ENCODE results near the gene CHCHD3.
"Not testable (repeated sequence)": the region's sequence is repeated elsewhere in the genome, so short reads cannot be mapped to it uniquely, and the experiment has no call there.

The CHCHD3 gene

GRCh38 chr7:133003052-133003910 lies 78.6 kb downstream of the CHCHD3 start:
- no peak for DNase-seq (ENCODE audit: low read depth)

GRCh38 chr7:133001727-133002126 lies 80.2 kb downstream of the CHCHD3 start:
- no peak for DNase-seq (ENCODE audit: low read depth)

DNA sequence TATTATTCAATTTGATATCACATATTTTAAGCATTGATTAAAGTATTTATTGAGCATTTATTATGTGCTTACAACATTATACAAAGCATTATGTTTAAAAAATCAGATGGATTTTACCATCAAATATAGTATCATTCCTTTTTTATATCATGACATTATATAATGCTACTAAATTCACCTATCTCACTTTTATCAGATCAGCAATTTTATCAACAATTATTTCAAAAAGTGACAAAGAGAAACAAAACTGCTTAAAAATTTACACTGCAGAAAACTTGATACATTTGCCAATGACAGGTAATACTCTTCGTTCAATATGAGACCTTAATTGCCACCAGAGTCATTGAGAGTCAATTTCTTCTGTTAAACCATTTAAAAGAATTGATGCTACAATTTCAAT lies 82.0 kb downstream of the CHCHD3 start:
- no peak for DNase-seq (ENCODE audit: low read depth)

DNA sequence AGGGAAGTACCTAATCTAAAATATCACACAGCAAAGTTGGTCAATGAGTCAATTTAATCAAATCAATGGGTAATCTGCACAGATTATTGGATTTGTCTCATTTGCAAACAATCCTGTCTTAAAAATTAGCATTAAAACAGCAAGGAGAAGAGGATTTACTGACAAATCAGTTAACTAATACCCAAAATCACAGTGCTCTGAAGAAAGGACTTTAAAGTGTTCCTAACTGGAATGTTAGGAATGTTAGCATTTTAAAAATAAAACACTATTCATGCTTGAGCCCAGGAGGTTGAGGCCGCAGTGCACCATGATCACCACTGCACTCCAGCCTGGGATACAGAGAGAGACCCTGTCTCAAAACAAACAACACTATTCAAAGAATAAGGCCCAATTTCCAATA lies 83.1 kb downstream of the CHCHD3 start:
- no peak for DNase-seq (ENCODE audit: low read depth)

DNA sequence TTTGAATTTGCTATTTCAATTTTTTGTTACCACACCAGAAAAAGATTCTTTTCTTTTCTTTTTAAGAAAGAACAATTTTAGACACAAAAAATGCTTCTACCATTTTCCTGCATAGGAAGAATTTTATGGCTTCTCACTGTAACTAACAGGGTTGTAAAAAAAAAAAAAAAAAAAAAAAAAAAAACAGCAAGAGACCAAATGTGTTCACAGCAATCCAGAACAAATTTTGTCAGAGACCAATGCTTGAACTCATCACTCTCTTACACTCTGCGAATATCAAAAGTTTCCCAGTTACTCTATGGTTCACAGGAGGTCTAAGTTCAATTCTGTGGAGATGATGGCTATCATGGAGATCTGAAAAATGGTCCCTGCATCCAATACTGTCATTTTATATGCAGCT lies 84.4 kb downstream of the CHCHD3 start:
- no peak for DNase-seq (ENCODE audit: low read depth)

GRCh38 chr7:132996581-132997242 lies 85.2 kb downstream of the CHCHD3 start:
- no peak for DNase-seq (ENCODE audit: low read depth)

DNA sequence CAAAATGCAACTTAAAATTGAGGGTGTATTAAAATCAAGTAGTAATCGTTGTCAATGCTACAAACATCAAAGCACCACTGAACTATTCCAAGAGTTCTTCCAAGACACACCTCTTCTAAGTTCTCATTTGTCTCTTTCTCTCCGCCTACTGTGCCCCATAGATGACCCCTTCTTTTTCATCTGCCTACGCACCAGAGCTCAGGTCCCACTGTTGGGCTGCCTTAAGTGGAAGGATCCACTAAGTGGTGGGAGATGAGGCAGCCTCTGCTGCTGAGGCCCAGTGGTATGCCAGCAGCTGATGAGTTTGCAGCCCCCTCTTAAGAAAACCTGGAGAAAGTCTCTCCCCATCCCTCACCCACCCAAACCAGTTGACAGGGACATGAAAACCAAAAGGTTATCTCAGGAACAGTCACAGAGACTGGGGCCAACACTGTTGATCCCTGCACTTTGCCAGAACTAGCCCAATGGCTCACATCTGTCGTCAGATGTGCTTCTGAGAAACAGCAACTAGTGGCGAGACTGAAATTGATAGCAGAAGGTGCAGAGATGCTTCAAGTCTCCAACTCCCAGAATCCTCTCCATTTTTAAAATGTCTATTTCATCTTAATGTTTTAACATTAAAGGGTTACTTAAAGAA lies 88.4 kb downstream of the CHCHD3 start:
- no peak for DNase-seq (ENCODE audit: low read depth)

GRCh38 chr7:132991615-132992587 lies 90.0 kb downstream of the CHCHD3 start:
- DNase-seq (ENCODE audit: low read depth) = no peak

GRCh38 chr7:132988117-132988516 lies 93.8 kb downstream of the CHCHD3 start:
- DNase-seq (ENCODE audit: low read depth) = no peak

DNA sequence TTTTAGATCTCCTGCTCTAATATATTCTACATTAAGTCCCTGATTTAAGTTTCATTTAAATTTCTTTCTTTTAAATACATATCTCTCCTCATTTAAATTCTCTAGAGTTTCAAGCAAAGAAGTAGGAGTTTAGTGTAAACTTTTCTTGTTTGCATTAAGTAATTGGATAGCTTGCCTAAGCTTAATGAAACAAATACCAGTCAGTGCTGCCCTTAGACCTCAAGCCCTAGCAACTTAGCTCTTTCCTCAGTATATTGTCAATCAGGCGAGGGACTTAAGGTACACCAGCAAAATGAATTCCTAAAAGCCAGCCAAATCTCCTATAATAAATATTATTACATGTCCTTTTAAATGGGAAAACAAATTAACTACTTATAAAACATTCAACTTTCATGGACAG lies 101.5 kb downstream of the CHCHD3 start:
- no peak for DNase-seq (ENCODE audit: low read depth)

- no peak for DNase-seq (ENCODE audit: low read depth)
These were observed 102.4 kb downstream of the CHCHD3 start for GRCh38 chr7:132979524-132979923.

GRCh38 chr7:132977234-132977633 lies 104.7 kb downstream of the CHCHD3 start:
- DNase-seq (ENCODE audit: low read depth) = no peak

GRCh38 chr7:132972745-132973144 lies 109.1 kb downstream of the CHCHD3 start:
- DNase-seq (ENCODE audit: low read depth) = no peak

DNA sequence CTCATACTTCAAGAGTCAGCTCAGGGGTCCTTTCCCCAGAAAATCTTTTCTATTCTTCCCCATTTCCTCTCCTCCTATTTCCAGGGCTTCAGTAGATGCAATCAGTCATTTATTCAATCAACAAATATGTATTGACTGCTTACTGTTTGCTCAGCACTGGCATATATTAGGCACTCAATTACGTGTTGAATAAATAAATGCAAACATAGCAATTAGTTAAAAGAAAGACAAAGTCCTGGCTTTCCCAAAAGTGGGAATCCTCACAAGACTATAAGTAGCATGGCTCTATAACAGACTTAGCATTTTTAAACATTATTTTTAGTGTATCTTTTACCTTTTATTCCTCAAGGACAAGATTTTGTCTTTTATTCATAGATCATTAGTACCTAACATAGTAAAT lies 111.6 kb downstream of the CHCHD3 start:
- no peak for DNase-seq (ENCODE audit: low read depth)

GRCh38 chr7:132969520-132969919 lies 112.4 kb downstream of the CHCHD3 start:
- DNase-seq (ENCODE audit: low read depth) = no peak

GRCh38 chr7:132967470-132967848 lies 114.4 kb downstream of the CHCHD3 start:
- DNase-seq (ENCODE audit: low read depth) = not testable (repeated sequence)

GRCh38 chr7:132966754-132967469 lies 115.0 kb downstream of the CHCHD3 start:
- no peak for DNase-seq (ENCODE audit: low read depth)

- no peak for DNase-seq (ENCODE audit: low read depth)
These were observed 115.9 kb downstream of the CHCHD3 start for GRCh38 chr7:132965951-132966350.

DNA sequence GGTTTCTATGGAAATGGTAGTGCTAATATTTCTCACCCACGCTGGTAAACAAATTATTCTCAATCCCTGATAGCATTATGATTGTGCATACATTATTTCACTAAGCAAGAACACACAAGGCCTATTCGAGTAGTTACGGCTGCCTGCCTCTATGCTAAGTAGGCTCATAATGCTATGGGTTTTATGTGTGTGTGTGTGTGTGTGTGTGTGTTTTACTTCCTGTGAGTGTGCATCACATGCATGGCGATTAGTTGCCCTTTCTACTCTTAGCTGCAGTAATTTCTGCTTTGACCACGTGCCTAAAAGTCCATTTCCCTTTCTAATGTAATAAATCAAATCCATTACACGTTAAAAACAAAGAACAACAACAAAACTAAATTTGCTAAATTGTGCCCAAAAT lies 117.0 kb downstream of the CHCHD3 start:
- DNase-seq (ENCODE audit: low read depth) = no peak

GRCh38 chr7:132959891-132960290 lies 122.0 kb downstream of the CHCHD3 start:
- DNase-seq (ENCODE audit: low read depth) = no peak

DNA sequence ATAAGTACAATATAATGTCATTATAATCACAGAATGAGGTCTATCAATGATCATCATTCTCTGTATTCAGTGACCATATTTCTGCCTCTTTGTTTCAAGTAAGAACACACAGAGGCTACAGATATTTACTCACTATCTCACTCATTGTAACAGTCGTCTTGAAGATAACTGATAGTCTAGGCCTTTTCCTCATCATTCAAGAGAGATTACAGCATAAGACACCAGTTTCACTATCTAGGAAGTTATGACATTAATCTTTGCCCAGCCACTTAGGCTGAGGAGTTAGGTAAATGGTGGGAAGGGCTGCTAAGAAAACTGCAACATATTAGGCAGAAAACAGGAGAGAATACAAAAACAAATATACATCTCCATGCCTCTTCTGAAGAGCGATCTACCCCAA lies 125.3 kb downstream of the CHCHD3 start:
- no peak for DNase-seq (ENCODE audit: low read depth)

All from activated gamma-delta T cell treated with anti-CD3 and anti-CD28 coated beads, Interleukin-2, amount 50 U/mL, for 16 hours (primary cell).